Prostate gland (tissue), 2 donors: ENCODE results near the gene FAM3A.

Experiments
- CTCF ChIP-seq, 4 experiments: fragments of 200-600 bp in 2 of 4; fragments of 450-650 bp in 2 of 4; sonication (generic) in 2 of 4; IDR thresholded peaks; 1 replicate in 3 of 4; 2 replicates in 1 of 4; pipeline ENCODE4 v1.5.1; 2016 to 2019; ENCODE audit warnings: antibody characterized with exemption in 4 of 4, mild to moderate bottlenecking in 2 of 4, moderate library complexity in 2 of 4
- POLR2A ChIP-seq: fragments of 450-650 bp; IDR thresholded peaks from one replicate; pipeline ENCODE4 v1.6.1; 2016; ENCODE audit warnings: antibody characterized with exemption, mild to moderate bottlenecking
- POLR2AphosphoS5 ChIP-seq: sonication (generic); formaldehyde crosslinking; IDR thresholded peaks from one replicate; pipeline ENCODE4 v1.6.1; 2017; ENCODE audit warnings: antibody characterized with exemption

- no peak for TF ChIP-seq CTCF (IDR thresholded peaks at IDR 0.05)
- TF ChIP-seq POLR2AphosphoS5: no peak
- TF ChIP-seq POLR2A: peak; percentile 15
These were observed 57.7 kb downstream of the FAM3A start, which contains the start of gene PLXNA3 for GRCh38 chrX:154458116-154458953.
